C4-2B (cell line): Measurements from ENCODE around the gene PPP1CC.
"Not testable (repeated sequence)": the region's sequence is repeated elsewhere in the genome, so short reads cannot be mapped to it uniquely, and the experiment has no call there.

Source experiments
- H3K27ac ChIP-seq: fragments of 450-650 bp; 2 replicates; pipeline ENCODE4 v1.5.1; 2017
- CTCF ChIP-seq: fragments of 450-650 bp; conservative IDR thresholded peaks from 2 replicates; pipeline ENCODE4 v1.5.1; 2017; ENCODE audit warnings: mild to moderate bottlenecking
- ZFX ChIP-seq: fragments of 450-650 bp; IDR thresholded peaks from 2 replicates; pipeline ENCODE4 v1.6.1; 2017

PPP1CC gene

DNA sequence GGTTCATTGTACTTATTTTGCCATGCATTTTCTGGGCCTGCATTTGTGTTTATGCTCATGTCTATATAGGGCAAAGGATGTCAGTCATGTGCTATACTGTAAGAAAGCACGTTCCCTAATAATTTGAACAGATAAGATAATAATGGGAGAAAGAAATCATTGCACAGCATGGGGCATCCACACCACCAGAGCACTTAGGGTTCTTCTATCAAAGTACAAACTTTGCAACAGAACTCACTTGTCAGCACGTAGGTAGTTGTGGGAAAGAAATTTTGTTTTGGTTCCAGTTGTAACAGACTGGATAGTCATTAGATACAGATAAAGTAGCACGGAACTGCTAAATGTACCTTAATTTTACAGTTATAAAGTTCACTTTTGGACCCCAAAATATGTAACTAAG lies 10.1 kb downstream of the PPP1CC start:
- H3K27ac ChIP-seq = no peak overlapping the region
- TF ChIP-seq ZFX (no peak), CTCF (no peak)

GRCh38 chr12:110731479-110731878 lies 11.2 kb downstream of the PPP1CC start:
- no peak for TF ChIP-seq CTCF
- no peak for TF ChIP-seq ZFX
- H3K27ac ChIP-seq = no peak overlapping the region

- TF ChIP-seq CTCF (no peak), ZFX (no peak)
- no peak overlapping the region for H3K27ac ChIP-seq
Observed at GRCh38 chr12:110728628-110729027, 14.1 kb downstream of the PPP1CC start.

GRCh38 chr12:110726708-110727369 lies 15.9 kb downstream of the PPP1CC start:
- H3K27ac ChIP-seq = no peak overlapping the region
- TF ChIP-seq CTCF (no peak), ZFX (no peak)

DNA sequence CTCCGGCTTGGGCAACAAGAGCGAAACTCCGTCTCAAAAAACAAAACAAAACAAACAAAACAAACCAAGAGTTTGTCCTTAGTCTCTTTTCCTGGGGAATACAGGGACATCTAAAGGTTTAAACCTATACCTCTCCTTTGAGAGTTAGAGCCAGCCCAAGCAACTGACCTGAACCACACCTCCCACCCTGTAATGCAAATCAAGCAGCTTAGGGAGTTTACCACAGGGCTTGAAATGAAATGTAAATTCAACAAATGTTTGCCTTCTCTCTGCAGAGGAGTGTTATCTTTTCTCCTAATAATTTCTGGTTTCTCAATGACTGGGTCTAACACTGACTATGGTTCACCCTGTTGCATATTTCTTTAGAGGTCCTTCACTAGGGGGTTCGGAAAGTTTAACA lies 16.7 kb downstream of the PPP1CC start:
- TF ChIP-seq CTCF (no peak), ZFX (no peak)
- H3K27ac ChIP-seq = no peak overlapping the region

- H3K27ac ChIP-seq = no peak overlapping the region
Observed at GRCh38 chr12:110725267-110725666, 17.4 kb downstream of the PPP1CC start.

GRCh38 chr12:110722892-110723291 lies 19.8 kb downstream of the PPP1CC start:
- H3K27ac ChIP-seq = not testable (repeated sequence)

More at GRCh38 chr12:110725267-110725666, 17.4 kb downstream of the PPP1CC start:
- no peak for TF ChIP-seq ZFX
- TF ChIP-seq CTCF = no peak

- TF ChIP-seq ZFX (no peak), CTCF (no peak)
- no peak overlapping the region for H3K27ac ChIP-seq
Observed at GRCh38 chr12:110721570-110721969, 21.1 kb downstream of the PPP1CC start.
